Left lung (tissue), 10 donors: Measurements from ENCODE around the gene SAT1. TPM values are rescaled to one million over a fixed set of nuclear protein-coding genes. Genes with fewer than 3 reads are reported as not detected.

Experiments
- ATAC-seq: fragments of 200-7000 bp; cut with Tn5 transposase; one replicate; pipeline ENCODE4 v1.9.1; 2020; ENCODE audit warnings: moderate library complexity
- DNase-seq, 4 donors: peaks; one replicate each; pipeline ENCODE4 v3.0.0-alpha.2; 2013 to 2020
- H3K27ac ChIP-seq, 2 donors: fragments of 200-600 bp; sonication (generic) in 1 of 2; one replicate each; pipeline versions ENCODE4 v1.5.0 to v1.8.0; 2020 to 2021
- H3K27me3 ChIP-seq, 2 donors: fragments of 200-600 bp; sonication (generic) in 1 of 2; one replicate each; pipeline versions ENCODE4 v1.5.0 to v1.8.0; 2020 to 2021
- H3K36me3 ChIP-seq, 2 donors: fragments of 200-600 bp; sonication (generic) in 1 of 2; one replicate each; pipeline versions ENCODE4 v1.5.0 to v1.8.0; 2020 to 2021
- H3K4me1 ChIP-seq, 2 donors: fragments of 200-600 bp; one replicate each; pipeline ENCODE4 v1.8.0; 2021
- H3K4me3 ChIP-seq, 2 donors: fragments of 200-600 bp; sonication (generic) in 1 of 2; one replicate each; pipeline versions ENCODE4 v1.5.0 to v1.8.0; 2020 to 2021; ENCODE audit warnings: mild to moderate bottlenecking in 1 of 2
- H3K9me3 ChIP-seq, 2 donors: fragments of 200-600 bp; sonication (generic) in 1 of 2; one replicate each; pipeline versions ENCODE4 v1.5.0 to v1.8.0; 2020 to 2021
- CTCF ChIP-seq, 2 donors: fragments of 200-600 bp; sonication (generic) in 1 of 2; IDR thresholded peaks; one replicate each; pipeline versions ENCODE4 v1.5.0 to v1.8.0; 2021; ENCODE audit warnings: antibody characterized with exemption in 2 of 2
- intact Hi-C, 2 donors: fragments of 100-400 bp; cut with DNase I; formaldehyde crosslinking; loops; one replicate each; pipeline versions ENCODE4 v1.11.2 to v1.14.2; 2022
- polyA plus RNA-seq, 6 donors: library from polyadenylated mRNA; unstranded; fragments of 120-200 nt; gene quantifications; one replicate each; pipeline ENCODE4 v1.2.1, GENCODE V29; 2013; ENCODE audit not compliant: insufficient read length in 6 of 6
- total RNA-seq, 2 donors: library from RNA; stranded (reverse); fragmentation: NEBNext Ultra II Directional; extraction: Animal tissue kit (Norgen Biotek cat#: 25700); gene quantifications; one replicate each; pipeline ENCODE4 v1.2.1, GENCODE V29; 2021
- donor health status: DM: no; HTN: yes; CAD: no.
- donor health status: DM: no; HTN: no; CAD: no.

Gene SAT1
- total and polyA plus RNA-seq, 8 donors, result 266 to 970 (median 391) TPM

- Histone ChIP-seq H3K4me1 (peaks cover 0 to 11% of the 10 kb centered on the region in 2 donors), H3K4me3 (no peak overlapping the region), H3K36me3 (no peaks in the 10 kb centered on the region), H3K9me3 (no peaks in the 10 kb centered on the region), H3K27ac (no peak overlapping the region), H3K27me3 (no peaks in the 10 kb centered on the region)
- no peak for DNase-seq
- intact Hi-C loops, result no loop called here
- TF ChIP-seq CTCF (IDR thresholded peaks at IDR 0.05), result no peak
- no peak for ATAC-seq
These were observed 32.4 kb downstream of the SAT1 start for GRCh38 chrX:23815376-23815775.

GRCh38 chrX:23816179-23816578, 33.2 kb downstream of the SAT1 start:
- no peaks in the 10 kb centered on the region for H3K27me3 ChIP-seq
- no peak for TF ChIP-seq CTCF (IDR thresholded peaks at IDR 0.05)
- H3K27ac ChIP-seq, result no peak overlapping the region
- no peak overlapping the region for H3K4me3 ChIP-seq
- H3K4me1 ChIP-seq, result peaks cover 0 to 3% of the 10 kb centered on the region in 2 donors
- no peaks in the 10 kb centered on the region for H3K36me3 ChIP-seq
- ATAC-seq, result no peak
- H3K9me3 ChIP-seq, result no peaks in the 10 kb centered on the region
- intact Hi-C loops, result no loop called here
- no peak for DNase-seq

- ATAC-seq, result no peak
These were observed 35.0 kb downstream of the SAT1 start for GRCh38 chrX:23817979-23818336.

GRCh38 chrX:23819385-23820234, 36.6 kb downstream of the SAT1 start:
- Histone ChIP-seq H3K4me3 (no peak overlapping the region), H3K4me1 (no peaks in the 10 kb centered on the region), H3K27ac (no peak overlapping the region), H3K9me3 (no peaks in the 10 kb centered on the region), H3K27me3 (no peaks in the 10 kb centered on the region), H3K36me3 (no peaks in the 10 kb centered on the region)
- intact Hi-C loops, result no loop called here
- DNase-seq (no peak), ATAC-seq (peak; percentile 20)
- TF ChIP-seq CTCF (IDR thresholded peaks at IDR 0.05), result no peak

More at GRCh38 chrX:23817979-23818336, 35.0 kb downstream of the SAT1 start:
- Histone ChIP-seq H3K4me1 (no peaks in the 10 kb centered on the region), H3K36me3 (no peaks in the 10 kb centered on the region), H3K27ac (no peak overlapping the region), H3K9me3 (no peaks in the 10 kb centered on the region), H3K4me3 (no peak overlapping the region), H3K27me3 (no peaks in the 10 kb centered on the region)
- TF ChIP-seq CTCF (IDR thresholded peaks at IDR 0.05), result no peak
- no peak for DNase-seq
- intact Hi-C loops, result no loop called here

- no peak for DNase-seq
- Histone ChIP-seq H3K4me1 (no peaks in the 10 kb centered on the region), H3K9me3 (no peaks in the 10 kb centered on the region), H3K27me3 (no peaks in the 10 kb centered on the region), H3K36me3 (no peaks in the 10 kb centered on the region), H3K4me3 (no peak overlapping the region), H3K27ac (no peak overlapping the region)
- ATAC-seq, result no peak
- intact Hi-C loops, result no loop called here
- no peak for TF ChIP-seq CTCF (IDR thresholded peaks at IDR 0.05)
These were observed 37.3 kb downstream of the SAT1 start for GRCh38 chrX:23820235-23820782.
